Trophoblast cell (in vitro differentiated cells and primary cell): ENCODE data around the gene ATP5PB.

Experiments used
- DNase-seq, 2 donors: peaks; one replicate each; pipeline ENCODE4 v3.0.0-alpha.2; 2016
- H2AFZ ChIP-seq: 2 replicates; pipeline ENCODE4 v1.6.1; 2013; ENCODE audit warnings: low read length, moderate library complexity, mild to moderate bottlenecking; ENCODE audit not compliant: insufficient read depth, poor library complexity
- H2AK5ac ChIP-seq: 2 replicates; pipeline ENCODE4 v1.6.1; 2013; ENCODE audit warnings: mild to moderate bottlenecking, low read length
- H2BK120ac ChIP-seq: 2 replicates; pipeline ENCODE4 v1.6.1; 2013; ENCODE audit warnings: low read length, mild to moderate bottlenecking, moderate library complexity; ENCODE audit not compliant: insufficient read depth, poor library complexity
- H2BK12ac ChIP-seq: 2 replicates; pipeline ENCODE4 v1.6.1; 2013; ENCODE audit warnings: mild to moderate bottlenecking, low read length, moderate library complexity
- H2BK5ac ChIP-seq: 2 replicates; pipeline ENCODE4 v1.6.1; 2013; ENCODE audit warnings: low read length, low read depth, moderate library complexity, mild to moderate bottlenecking; ENCODE audit not compliant: poor library complexity
- H3K14ac ChIP-seq: 2 replicates; pipeline ENCODE4 v1.6.1; 2013; ENCODE audit warnings: mild to moderate bottlenecking, low read length
- H3K18ac ChIP-seq: 2 replicates; pipeline ENCODE4 v1.6.1; 2013; ENCODE audit warnings: mild to moderate bottlenecking, low read length
- H3K23ac ChIP-seq: 2 replicates; pipeline ENCODE4 v1.6.1; 2013; ENCODE audit warnings: low read length
- H3K27ac ChIP-seq: 2 replicates; pipeline ENCODE4 v1.5.1; 2013; ENCODE audit warnings: low read depth, mild to moderate bottlenecking, inconsistent platforms, low read length, moderate library complexity
- H3K27me3 ChIP-seq: 2 replicates; pipeline ENCODE4 v1.6.1; 2013; ENCODE audit warnings: inconsistent platforms, mild to moderate bottlenecking, low read length, moderate library complexity; ENCODE audit not compliant: insufficient read depth
- H3K36me3 ChIP-seq, 2 experiments: 1 replicate in 1 of 2; 2 replicates in 1 of 2; pipeline ENCODE4 v1.6.1; 2013; ENCODE audit warnings: low read length in 2 of 2, mild to moderate bottlenecking in 2 of 2, moderate library complexity in 1 of 2; ENCODE audit not compliant: insufficient read depth in 2 of 2, control insufficient read depth in 1 of 2
- H3K4ac ChIP-seq: 2 replicates; pipeline ENCODE4 v1.6.1; 2013; ENCODE audit warnings: low read depth, mild to moderate bottlenecking, low read length, moderate library complexity
- H3K4me1 ChIP-seq, 2 experiments: 1 replicate in 1 of 2; 2 replicates in 1 of 2; pipeline ENCODE4 v1.6.1; 2013; ENCODE audit warnings: low read length in 2 of 2, mild to moderate bottlenecking in 2 of 2, moderate library complexity in 1 of 2; ENCODE audit not compliant: insufficient read depth in 2 of 2, control insufficient read depth in 1 of 2
- H3K4me2 ChIP-seq: 2 replicates; pipeline ENCODE4 v1.6.1; 2013; ENCODE audit warnings: inconsistent platforms, mild to moderate bottlenecking, low read length, moderate library complexity
- H3K4me3 ChIP-seq: 2 replicates; pipeline ENCODE4 v1.5.1; 2013; ENCODE audit warnings: mild to moderate bottlenecking, low read depth, low read length, inconsistent platforms
- H3K79me1 ChIP-seq: one replicate; pipeline ENCODE4 v1.6.1; 2013; ENCODE audit warnings: low read length
- H3K79me2 ChIP-seq: 2 replicates; pipeline ENCODE4 v1.6.1; 2013; ENCODE audit warnings: low read length, mild to moderate bottlenecking; ENCODE audit not compliant: control insufficient read depth, insufficient read depth, poor library complexity
- H3K9ac ChIP-seq: 2 replicates; pipeline ENCODE4 v1.6.1; 2013; ENCODE audit warnings: mild to moderate bottlenecking, low read length
- H3K9me3 ChIP-seq: 2 replicates; pipeline ENCODE4 v1.6.1; 2013; ENCODE audit warnings: low read depth, mild to moderate bottlenecking, control low read depth, inconsistent platforms, low read length; ENCODE audit not compliant: insufficient read depth
- H4K12ac ChIP-seq: 2 replicates; pipeline ENCODE4 v1.6.1; 2013; ENCODE audit warnings: low read depth, mild to moderate bottlenecking, low read length, moderate library complexity
- H4K8ac ChIP-seq: 2 replicates; pipeline ENCODE4 v1.6.1; 2013; ENCODE audit warnings: low read depth, mild to moderate bottlenecking, low read length, moderate library complexity
- H4K91ac ChIP-seq: one replicate; pipeline ENCODE4 v1.6.1; 2013; ENCODE audit warnings: low read depth, mild to moderate bottlenecking, low read length, moderate library complexity
- WGBS: extraction: QIAGEN DNeasy Blood & Tissue Kit; methylation state at CpG from one replicate; pipeline ENCODE4 v1.1.7; 2013; ENCODE audit warnings: missing lambda C conversion rate; ENCODE audit not compliant: insufficient read length, insufficient coverage; ENCODE audit errors: extremely low coverage; 5-methylcytosine and 5-hydroxymethylcytosine counted together

ATP5PB gene

DNA sequence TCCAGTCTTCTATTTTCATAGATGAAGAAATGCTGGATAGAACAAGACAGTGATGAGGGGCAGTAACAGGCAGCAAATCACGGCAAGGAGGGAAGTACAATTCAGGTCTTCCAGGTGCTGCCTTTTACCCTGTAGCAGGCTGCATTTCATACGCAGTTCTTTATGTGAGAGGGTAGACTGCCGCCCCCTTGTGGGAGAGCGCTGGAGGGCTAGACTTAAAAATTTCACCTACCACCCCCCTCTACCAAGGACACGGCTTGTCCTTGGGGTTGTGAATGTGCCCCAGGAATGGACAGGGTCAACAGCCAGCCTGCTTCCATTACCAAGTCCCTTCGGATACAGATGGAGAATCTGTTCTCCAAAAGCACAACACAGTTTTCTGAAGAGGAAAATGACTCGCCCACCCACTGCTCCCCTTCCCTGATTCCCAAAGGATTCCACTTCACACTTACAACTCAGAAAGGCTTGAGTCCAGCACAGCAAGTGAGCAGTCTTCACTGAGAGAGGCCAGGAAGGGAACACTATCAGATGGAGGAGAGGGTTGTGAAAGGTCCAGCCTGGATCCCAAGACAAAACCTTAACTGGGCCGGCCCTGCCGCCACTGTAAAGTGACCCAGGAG lies 7.6 kb upstream of the ATP5PB start:
- H3K27me3 ChIP-seq = no peaks in the 10 kb centered on the region
- H3K4me3 ChIP-seq = no peak overlapping the region
- H3K79me1 ChIP-seq = no peaks in the 10 kb centered on the region
- H3K9ac ChIP-seq = no peak overlapping the region
- H3K79me2 ChIP-seq = no peaks in the 10 kb centered on the region
- no peak overlapping the region for H2BK5ac ChIP-seq
- H3K4me2 ChIP-seq = no peak overlapping the region
- H3K27ac ChIP-seq = no peak overlapping the region
- no peak overlapping the region for H4K12ac ChIP-seq
- H3K14ac ChIP-seq = no peak overlapping the region
- no peak overlapping the region for H3K23ac ChIP-seq
- H4K91ac ChIP-seq = no peak overlapping the region
- H3K36me3 ChIP-seq = peaks cover 18 to 50% of the 10 kb centered on the region in 2 experiments
- DNase-seq = peak in 1 of 2 donors; percentile 47
- H2BK12ac ChIP-seq = no peak overlapping the region
- WGBS = no CpG with 5 or more reads among the region's 9 CpGs
- no peak overlapping the region for H3K18ac ChIP-seq
- no peak overlapping the region for H2BK120ac ChIP-seq
- no peaks in the 10 kb centered on the region for H3K4me1 ChIP-seq
- H3K9me3 ChIP-seq = no peaks in the 10 kb centered on the region
- no peak overlapping the region for H4K8ac ChIP-seq
- H3K4ac ChIP-seq = no peak overlapping the region
- no peak overlapping the region for H2AK5ac ChIP-seq
- H2AFZ ChIP-seq = no peak overlapping the region

DNA sequence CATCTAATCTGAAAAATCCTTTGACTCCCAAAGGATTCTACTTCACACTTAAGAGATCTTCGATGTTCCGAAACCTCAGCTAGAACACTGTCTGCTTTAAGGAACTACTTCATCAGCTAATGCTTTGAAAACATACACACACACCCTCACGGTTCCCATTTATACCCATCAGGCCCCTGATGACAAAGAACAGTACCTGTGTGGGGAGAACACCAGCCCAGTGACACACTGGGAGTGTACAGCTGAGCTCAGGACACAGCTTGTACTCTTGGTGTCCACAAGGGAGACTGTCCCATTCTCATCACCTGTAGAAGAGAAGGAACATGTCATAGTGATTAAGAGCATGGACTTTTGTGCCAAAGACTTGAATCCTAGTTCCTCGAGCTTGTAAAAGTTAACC lies 6.8 kb upstream of the ATP5PB start:
- no peak overlapping the region for H2BK120ac ChIP-seq
- H3K14ac ChIP-seq = no peak overlapping the region
- no peak overlapping the region for H3K4ac ChIP-seq
- no peak for DNase-seq
- H3K23ac ChIP-seq = no peak overlapping the region
- H4K91ac ChIP-seq = no peak overlapping the region
- no peak overlapping the region for H2BK12ac ChIP-seq
- H2AK5ac ChIP-seq = no peak overlapping the region
- no peak overlapping the region for H2AFZ ChIP-seq
- H3K79me1 ChIP-seq = no peaks in the 10 kb centered on the region
- no peak overlapping the region for H3K4me3 ChIP-seq
- peaks cover 18 to 50% of the 10 kb centered on the region in 2 experiments for H3K36me3 ChIP-seq
- H3K18ac ChIP-seq = no peak overlapping the region
- H2BK5ac ChIP-seq = no peak overlapping the region
- no peak overlapping the region for H4K12ac ChIP-seq
- H3K9me3 ChIP-seq = no peaks in the 10 kb centered on the region
- no peak overlapping the region for H3K27ac ChIP-seq
- no CpG with 5 or more reads among the region's 4 CpGs for WGBS
- no peaks in the 10 kb centered on the region for H3K27me3 ChIP-seq
- H3K4me2 ChIP-seq = no peak overlapping the region
- peaks cover 2% of the 10 kb centered on the region in 2 experiments for H3K4me1 ChIP-seq
- no peak overlapping the region for H4K8ac ChIP-seq
- no peak overlapping the region for H3K9ac ChIP-seq
- H3K79me2 ChIP-seq = no peaks in the 10 kb centered on the region

DNA sequence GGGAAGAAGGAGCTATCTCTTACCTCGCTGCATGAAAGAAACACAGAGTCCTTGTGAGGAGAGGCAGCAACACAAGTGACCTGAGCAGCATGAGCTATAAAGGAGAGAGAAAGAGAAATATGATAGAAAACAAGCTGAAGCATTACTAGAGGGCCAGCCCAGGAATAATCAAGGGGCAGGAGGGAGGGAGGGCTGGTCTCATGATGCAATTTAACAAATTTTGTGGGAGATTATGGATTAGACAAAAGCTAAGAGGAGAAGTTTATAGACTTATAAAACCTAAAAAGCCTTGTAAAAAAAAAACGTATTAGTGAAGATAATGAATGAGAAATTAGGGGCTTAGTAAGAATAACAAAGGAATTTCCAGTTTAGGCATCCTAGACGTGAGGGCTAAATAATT lies 5.2 kb upstream of the ATP5PB start:
- Histone ChIP-seq H4K8ac (no peak overlapping the region), H3K23ac (no peak overlapping the region), H2AK5ac (no peak overlapping the region), H3K4me1 (peaks cover 2% of the 10 kb centered on the region in 2 experiments), H3K36me3 (peaks cover 18 to 45% of the 10 kb centered on the region in 2 experiments), H3K27ac (no peak overlapping the region), H3K79me1 (peaks cover 5% of the 10 kb centered on the region), H3K4me3 (no peak overlapping the region), H2BK12ac (no peak overlapping the region), H3K18ac (no peak overlapping the region), H4K12ac (no peak overlapping the region), H3K9me3 (no peaks in the 10 kb centered on the region), H2BK5ac (no peak overlapping the region), H2BK120ac (no peak overlapping the region), H2AFZ (no peak overlapping the region), H4K91ac (no peak overlapping the region), H3K14ac (no peak overlapping the region), H3K4ac (no peak overlapping the region), H3K4me2 (no peak overlapping the region), H3K79me2 (peaks cover 6% of the 10 kb centered on the region), H3K27me3 (no peaks in the 10 kb centered on the region), H3K9ac (no peak overlapping the region)
- DNase-seq = no peak
- no CpG with 5 or more reads among the region's 3 CpGs for WGBS

DNA sequence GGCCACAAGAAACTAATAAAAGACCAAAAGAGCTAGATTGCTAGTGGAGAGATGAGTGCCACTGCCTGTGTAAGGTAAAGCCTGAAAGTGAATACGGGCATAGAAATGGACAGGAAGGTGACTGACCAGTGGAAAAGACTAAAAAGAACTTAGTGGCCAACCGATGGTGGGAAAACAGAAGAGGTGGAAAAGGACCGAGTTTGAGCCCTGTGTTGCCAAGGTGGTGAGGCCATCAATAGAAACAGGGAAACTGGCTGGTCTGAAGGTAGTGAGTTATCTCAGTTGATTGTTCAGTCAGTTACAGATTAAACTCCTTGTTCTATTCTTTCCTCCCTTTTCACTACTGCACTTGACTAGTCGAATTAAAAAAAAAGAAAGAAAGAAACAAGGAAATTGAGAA lies 2.7 kb upstream of the ATP5PB start:
- no peak overlapping the region for H2BK120ac ChIP-seq
- no peaks in the 10 kb centered on the region for H3K9me3 ChIP-seq
- no peak overlapping the region for H4K91ac ChIP-seq
- H3K4me1 ChIP-seq = peaks cover 2 to 4% of the 10 kb centered on the region in 2 experiments
- H3K23ac ChIP-seq = no peak overlapping the region
- no peak for DNase-seq
- H4K12ac ChIP-seq = no peak overlapping the region
- peak overlapping the region; percentile 36 for H3K4ac ChIP-seq
- no peak overlapping the region for H2BK12ac ChIP-seq
- no peak overlapping the region for H2AFZ ChIP-seq
- no peak overlapping the region for H3K27ac ChIP-seq
- H3K79me2 ChIP-seq = peaks cover 12% of the 10 kb centered on the region
- no peak overlapping the region for H3K4me3 ChIP-seq
- no peak overlapping the region for H3K14ac ChIP-seq
- no peak overlapping the region for H4K8ac ChIP-seq
- no peaks in the 10 kb centered on the region for H3K27me3 ChIP-seq
- peak overlapping the region; percentile 60 for H3K18ac ChIP-seq
- WGBS = no CpG with 5 or more reads among the region's 4 CpGs
- H2AK5ac ChIP-seq = no peak overlapping the region
- peaks cover 11 to 33% of the 10 kb centered on the region in 2 experiments for H3K36me3 ChIP-seq
- no peak overlapping the region for H3K4me2 ChIP-seq
- H3K9ac ChIP-seq = no peak overlapping the region
- H3K79me1 ChIP-seq = peaks cover 9% of the 10 kb centered on the region
- H2BK5ac ChIP-seq = no peak overlapping the region
